Kidney (tissue), 14 donors: ENCODE results near the gene ZBTB40. TPM values are rescaled to one million over a fixed set of nuclear protein-coding genes. Genes with fewer than 3 reads are reported as not detected.

Source experiments
- DNase-seq, 5 donors: peaks; one replicate each; pipeline ENCODE4 v3.0.0-alpha.2; 2013 to 2020
- FAIRE-seq: peaks from 2 replicates; lab custom pipeline; 2012; peaks lifted over from hg19 to GRCh38; lab: Jason Lieb, UNC
- H3K27ac ChIP-seq, 2 donors: one replicate each; pipeline ENCODE4 v1.7.0; 2013; ENCODE audit warnings: low read depth in 2 of 2, low read length in 2 of 2, inconsistent platforms in 1 of 2
- H3K27me3 ChIP-seq: one replicate; pipeline ENCODE4 v1.7.1; 2013; ENCODE audit warnings: low read length, inconsistent platforms; ENCODE audit not compliant: control insufficient read depth, insufficient read depth
- H3K36me3 ChIP-seq, 3 donors: one replicate each; pipeline versions ENCODE4 v1.7.0 to v1.7.1; 2013; ENCODE audit warnings: low read length in 3 of 3, control low read depth in 1 of 3, inconsistent platforms in 1 of 3; ENCODE audit not compliant: insufficient read depth in 3 of 3, control insufficient read depth in 2 of 3
- H3K4me1 ChIP-seq, 3 donors: one replicate each; pipeline versions ENCODE4 v1.7.0 to v1.7.1; 2013; ENCODE audit warnings: low read length in 3 of 3, inconsistent platforms in 1 of 3, low read depth in 1 of 3; ENCODE audit not compliant: control insufficient read depth in 2 of 3, insufficient read depth in 2 of 3
- H3K4me3 ChIP-seq, 3 donors: one replicate each; pipeline versions ENCODE4 v1.7.0 to v1.8.1; 2013; ENCODE audit warnings: low read length in 3 of 3, control low read depth in 1 of 3, inconsistent platforms in 1 of 3
- H3K9ac ChIP-seq, 3 donors: one replicate each; pipeline versions ENCODE4 v1.7.0 to v1.7.1; 2013; ENCODE audit warnings: low read length in 3 of 3, control low read depth in 1 of 3, inconsistent platforms in 1 of 3
- H3K9me3 ChIP-seq, 3 donors: one replicate each; pipeline versions ENCODE4 v1.7.0 to v1.7.1; 2013; ENCODE audit warnings: low read length in 3 of 3, control low read depth in 1 of 3, inconsistent platforms in 1 of 3; ENCODE audit not compliant: control insufficient read depth in 2 of 3, insufficient read depth in 1 of 3
- CTCF ChIP-seq: IDR thresholded peaks from 3 replicates; pipeline ENCODE4 v1.5.1; 2012; ENCODE audit warnings: mild to moderate bottlenecking, moderate library complexity, borderline replicate concordance; ENCODE audit not compliant: insufficient read depth; ENCODE audit errors: extremely low read depth
- intact Hi-C: fragments of 100-400 bp; cut with DNase I; formaldehyde crosslinking; loops from one replicate; pipeline ENCODE4 v1.11.1; 2022
- polyA plus RNA-seq: library from polyadenylated mRNA; stranded (reverse); fragments of 350-450 nt; fragmentation: Illumina TruSeq; extraction: RNeasy Lipid Tissue Mini Kit (QIAGEN cat#74804); gene quantifications from one replicate; pipeline ENCODE4 v1.2.3, GENCODE V29; 2014; ENCODE audit warnings: low read depth, low replicate concordance; ENCODE audit not compliant: insufficient read depth
- total RNA-seq: library from RNA; stranded (reverse); fragmentation: NEBNext Ultra II Directional; extraction: Animal tissue kit (Norgen Biotek cat#: 25700); gene quantifications from one replicate; pipeline ENCODE4 v1.2.1, GENCODE V29; 2021
- donor health status: control.
- donor health status: control.
- donor health status: control.
- donor health status: control.
- donor health status: control.
- donor health status: DM: yes; HTN: yes; CAD: no.
- donor health status: Normal renal cell carcinoma (clear cell type).

Gene ZBTB40
- total and polyA plus RNA-seq, 2 donors from 2014 or later = 4.3 to 17.4 TPM

DNA sequence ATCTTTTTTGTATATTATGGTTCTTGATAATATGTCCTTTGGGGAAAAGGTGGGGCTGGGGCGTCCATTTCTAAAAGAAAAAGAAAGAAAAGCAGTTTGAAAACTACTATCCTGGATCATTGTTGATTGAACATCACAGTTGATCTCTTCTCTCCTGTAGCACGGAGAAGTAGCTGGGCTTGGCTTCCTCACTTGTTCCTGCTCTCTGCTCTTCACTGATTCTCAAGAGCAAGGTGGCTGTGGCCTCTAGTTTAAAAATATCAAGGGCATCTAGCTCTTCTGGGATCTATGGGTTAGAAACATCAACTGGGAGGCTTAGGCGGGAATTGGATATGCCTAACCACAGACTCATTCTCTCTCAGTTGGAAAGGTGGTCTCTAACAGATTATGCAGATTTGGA lies 73.6 kb downstream of the ZBTB40 start:
- no peak overlapping the region for H3K27ac ChIP-seq
- no peaks in the 10 kb centered on the region for H3K4me1 ChIP-seq
- no peak overlapping the region for H3K9ac ChIP-seq
- no peak for FAIRE-seq
- no peak overlapping the region for H3K4me3 ChIP-seq
- DNase-seq = no peak
- no peaks in the 10 kb centered on the region for H3K9me3 ChIP-seq
- H3K27me3 ChIP-seq = no peaks in the 10 kb centered on the region
- intact Hi-C loops = no loop called here
- no peak for TF ChIP-seq CTCF
- peaks cover 2 to 45% (median 42%) of the 10 kb centered on the region in 3 donors for H3K36me3 ChIP-seq

DNA sequence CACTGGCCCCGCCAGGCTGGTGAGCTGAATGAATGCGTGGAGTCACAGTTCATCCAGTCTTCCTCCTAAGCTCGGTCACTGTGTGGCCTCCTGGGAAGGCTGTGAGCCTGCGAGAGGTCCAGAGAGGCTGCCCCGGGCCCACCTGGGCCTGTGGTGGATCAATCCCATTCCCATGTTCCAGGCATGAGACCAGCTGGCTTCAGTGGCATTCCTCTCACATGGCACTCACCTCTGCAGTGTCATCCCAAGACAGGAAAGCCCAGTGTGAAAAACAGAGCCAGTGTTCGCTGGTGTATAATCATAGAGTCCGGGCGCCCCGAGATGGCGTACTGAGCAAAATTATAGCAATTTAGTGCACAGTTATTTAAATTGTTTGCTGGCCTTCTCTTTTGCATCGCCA lies 74.0 kb downstream of the ZBTB40 start:
- Histone ChIP-seq H3K9me3 (no peaks in the 10 kb centered on the region), H3K4me3 (no peak overlapping the region), H3K27me3 (no peaks in the 10 kb centered on the region), H3K4me1 (no peaks in the 10 kb centered on the region), H3K36me3 (peaks cover 2 to 41% (median 38%) of the 10 kb centered on the region in 3 donors), H3K27ac (no peak overlapping the region), H3K9ac (no peak overlapping the region)
- no peak for TF ChIP-seq CTCF
- intact Hi-C loops = no loop called here
- FAIRE-seq = no peak
- no peak for DNase-seq

GRCh38 chr1:22526098-22526497 lies 74.4 kb downstream of the ZBTB40 start:
- intact Hi-C loops = no loop called here
- H3K4me1 ChIP-seq = no peaks in the 10 kb centered on the region
- DNase-seq (no peak), FAIRE-seq (no peak)
- no peaks in the 10 kb centered on the region for H3K9me3 ChIP-seq
- H3K27ac ChIP-seq = no peak overlapping the region
- peaks cover 2 to 36% (median 35%) of the 10 kb centered on the region in 3 donors for H3K36me3 ChIP-seq
- H3K27me3 ChIP-seq = no peaks in the 10 kb centered on the region
- H3K4me3 ChIP-seq = no peak overlapping the region
- no peak overlapping the region for H3K9ac ChIP-seq
- TF ChIP-seq CTCF = no peak

DNA sequence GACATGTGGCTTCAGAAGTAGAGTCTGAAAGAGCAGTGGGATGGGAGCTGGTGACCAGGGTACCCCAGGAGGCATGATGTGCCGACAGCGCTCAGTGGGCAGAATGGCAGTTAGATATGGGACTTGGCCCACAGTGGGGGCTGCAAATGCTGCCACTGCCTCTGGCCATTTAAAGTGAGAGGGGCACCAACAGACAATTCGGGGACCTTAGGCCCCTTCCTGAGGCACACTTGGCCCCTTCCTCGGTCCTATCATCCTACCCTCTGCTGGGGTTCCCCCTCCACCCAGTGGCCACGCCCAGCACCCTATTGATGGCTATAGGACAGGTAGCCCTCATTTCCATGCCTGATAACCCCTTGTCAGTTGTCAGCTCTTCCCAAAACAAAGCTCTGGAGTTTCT lies 75.0 kb downstream of the ZBTB40 start:
- FAIRE-seq = no peak
- Histone ChIP-seq H3K4me3 (no peak overlapping the region), H3K27ac (no peak overlapping the region), H3K9ac (no peak overlapping the region), H3K36me3 (peaks cover 2 to 34% (median 30%) of the 10 kb centered on the region in 3 donors), H3K4me1 (no peaks in the 10 kb centered on the region), H3K27me3 (no peaks in the 10 kb centered on the region), H3K9me3 (no peaks in the 10 kb centered on the region)
- DNase-seq = no peak
- intact Hi-C loops = no loop called here
- TF ChIP-seq CTCF = no peak
